PC-9 (cell line): Measurements from ENCODE around the gene CPA2.

Experiments
- CTCF ChIP-seq: fragments of 200-600 bp; sonication (generic); conservative IDR thresholded peaks from 2 replicates; pipeline ENCODE4 v1.6.1; 2017; ENCODE audit warnings: mixed run types, antibody characterized with exemption, mild to moderate bottlenecking, moderate library complexity
- EZH2 ChIP-seq: fragments of 200-600 bp; sonication (generic); IDR thresholded peaks from 2 replicates; pipeline ENCODE4 v1.8.0; 2017; ENCODE audit warnings: antibody characterized with exemption, low read depth

DNA sequence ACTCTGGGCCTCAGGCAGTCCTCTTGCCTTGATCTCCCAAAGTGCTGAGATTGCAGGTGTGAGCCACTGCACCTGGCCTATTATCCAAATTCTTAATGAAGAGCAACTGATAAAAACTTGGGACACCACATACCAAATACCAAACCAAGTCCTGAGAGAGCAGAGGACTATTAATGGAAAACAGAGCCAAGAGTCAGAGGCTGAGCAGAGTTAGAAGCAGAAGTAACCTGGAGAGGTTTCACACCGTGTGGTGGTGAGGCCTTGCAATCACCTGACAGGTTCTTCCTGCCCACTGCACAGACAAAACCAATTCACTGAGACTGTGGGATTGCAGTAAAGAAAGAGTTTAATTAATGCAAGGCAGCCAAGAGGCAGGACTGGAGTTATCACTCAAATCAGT lies 43.0 kb upstream of the CPA2 start:
- TF ChIP-seq CTCF (no peak), EZH2 (no peak)
